HepG2 (cell line): ENCODE results near the gene B3GNT2. TPM values are rescaled to one million over a fixed set of nuclear protein-coding genes. Genes with fewer than 3 reads are reported as not detected.
A peak's percentile ranks its signal among the peaks of the same experiment; 100 is the strongest.

ENCODE experiments used
- HNRNPLL ChIP-seq: fragments of 200-400 bp; formaldehyde crosslinking; IDR thresholded peaks from 2 replicates; pipeline ENCODE4 v1.6.1; 2017; ENCODE audit warnings: mild to moderate bottlenecking, low read depth, low read length; ENCODE audit not compliant: poor library complexity, severe bottlenecking
- MNT ChIP-seq: fragments of 450-650 bp; IDR thresholded peaks from 2 replicates; pipeline ENCODE4 v1.6.1; 2016
- STAG1 ChIP-seq: sonication (generic); formaldehyde crosslinking; IDR thresholded peaks from 2 replicates; pipeline ENCODE4 v1.4.0; 2020; ENCODE audit warnings: missing genetic modification reagents
- ZNF18 ChIP-seq: sonication (generic); formaldehyde crosslinking; IDR thresholded peaks from 2 replicates; pipeline ENCODE4 v1.8.0; 2022; ENCODE audit warnings: mild to moderate bottlenecking, missing genetic modification reagents; ENCODE audit not compliant: insufficient replicate concordance
- ZNF24 ChIP-seq: fragments of 450-650 bp; IDR thresholded peaks from 2 replicates; pipeline ENCODE4 v1.6.1; 2017; ENCODE audit warnings: antibody characterized with exemption, mild to moderate bottlenecking
- ZNF329 ChIP-seq: sonication (generic); formaldehyde crosslinking; IDR thresholded peaks from 2 replicates; pipeline ENCODE4 v1.9.0; 2021; ENCODE audit warnings: low read depth, mild to moderate bottlenecking, missing genetic modification reagents
- ZNF816 ChIP-seq: sonication (generic); formaldehyde crosslinking; IDR thresholded peaks from 2 replicates; pipeline ENCODE4 v1.8.0; 2022; ENCODE audit warnings: missing genetic modification reagents, mild to moderate bottlenecking, borderline replicate concordance
- polyA plus RNA-seq, 8 experiments: library from polyadenylated mRNA; depleted of rRNA in 3 of 8; stranded (reverse) in 7 of 8; unstranded in 1 of 8; fragments of >200 nt; fragmentation: Illumina TruSeq in 4 of 8; extraction: Trizol in 4 of 8; gene quantifications; 2 replicates each; pipeline versions ENCODE4 v1.2.1 to v1.2.3, GENCODE V29; 2011 to 2016; ENCODE audit warnings: low read depth in 4 of 8, missing spikeins in 1 of 8, mixed read lengths in 1 of 8; ENCODE audit not compliant: insufficient read depth in 1 of 8
- total RNA-seq, 5 experiments: library from RNA; depleted of rRNA; stranded (reverse); fragments of >200 nt; fragmentation: Illumina TruSeq; extraction: Trizol; gene quantifications; 2 replicates each; pipeline ENCODE4 v1.2.3, GENCODE V29; 2016; ENCODE audit warnings: low read depth in 1 of 5
- TF ChIP-seq, protein P1 (sequence below): sonication (generic); formaldehyde crosslinking; IDR thresholded peaks from 2 replicates; pipeline ENCODE4 v1.5.0; 2020; ENCODE audit warnings: mild to moderate bottlenecking, missing genetic modification reagents, borderline replicate concordance
- TF ChIP-seq, protein P2 (sequence below), 2 experiments: IDR thresholded peaks; 2 replicates each; pipeline ENCODE4 v1.6.1; 2011 to 2012; ENCODE audit warnings: low read length in 2 of 2, borderline replicate concordance in 1 of 2, low read depth in 1 of 2, mild to moderate bottlenecking in 1 of 2, moderate library complexity in 1 of 2
- TF ChIP-seq, protein P3 (sequence below): IDR thresholded peaks from 2 replicates; pipeline ENCODE4 v1.6.1; 2016; ENCODE audit warnings: low read depth
- TF ChIP-seq, protein P4 (sequence below): sonication (generic); formaldehyde crosslinking; IDR thresholded peaks from 2 replicates; pipeline ENCODE4 v1.8.1; 2023; ENCODE audit warnings: mild to moderate bottlenecking, moderate library complexity, missing genetic modification reagents

The B3GNT2 gene
- total and polyA plus RNA-seq, 2 of the 13 experiments (the other 11 are each of a cell fraction or from before 2014, with no cell fraction given): 26.3 to 28.5 TPM

DNA sequence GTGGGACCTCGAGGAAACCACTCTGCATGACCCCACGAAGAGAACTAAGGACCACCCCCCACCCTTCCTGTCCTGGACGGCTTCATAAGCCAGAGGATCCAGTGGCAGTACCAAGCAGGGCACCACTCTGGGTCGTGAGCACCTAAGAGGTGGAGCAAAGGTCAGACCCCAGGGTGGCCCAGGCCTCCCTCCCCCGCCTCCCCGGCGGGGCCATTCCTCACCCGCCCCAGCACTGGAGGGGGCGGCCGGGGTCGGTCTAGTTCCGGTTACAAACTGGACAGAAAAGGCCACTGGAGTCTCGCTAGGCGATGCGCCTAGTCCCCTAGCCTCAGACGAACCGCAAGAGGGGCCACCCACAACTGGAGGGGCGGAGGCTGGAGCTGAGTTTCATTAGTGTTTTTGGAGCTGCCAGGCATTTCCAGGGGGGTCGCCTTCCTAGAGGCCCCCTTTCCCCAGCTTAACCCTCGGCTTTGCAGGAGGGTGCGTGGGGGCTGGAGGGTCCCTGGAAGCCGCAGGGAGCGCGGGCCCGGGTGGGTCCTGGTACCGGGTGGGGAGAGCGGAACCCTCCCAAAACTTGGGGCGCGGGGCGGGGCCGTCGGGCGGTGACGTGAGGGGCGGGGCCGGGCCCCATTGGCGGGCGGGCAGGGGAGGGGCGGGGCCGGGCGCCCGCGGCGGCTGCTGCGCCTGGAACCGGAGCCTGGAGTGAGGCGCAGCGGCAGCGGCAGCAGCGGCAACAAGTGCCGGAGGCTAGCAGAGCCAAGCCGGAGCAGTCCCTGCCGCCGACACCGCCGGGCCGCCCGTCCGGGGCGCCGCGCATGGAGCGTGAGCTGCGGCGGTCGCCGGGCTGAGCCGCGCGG, at the start of gene B3GNT2 (continued):
- TF ChIP-seq, protein P1, sequence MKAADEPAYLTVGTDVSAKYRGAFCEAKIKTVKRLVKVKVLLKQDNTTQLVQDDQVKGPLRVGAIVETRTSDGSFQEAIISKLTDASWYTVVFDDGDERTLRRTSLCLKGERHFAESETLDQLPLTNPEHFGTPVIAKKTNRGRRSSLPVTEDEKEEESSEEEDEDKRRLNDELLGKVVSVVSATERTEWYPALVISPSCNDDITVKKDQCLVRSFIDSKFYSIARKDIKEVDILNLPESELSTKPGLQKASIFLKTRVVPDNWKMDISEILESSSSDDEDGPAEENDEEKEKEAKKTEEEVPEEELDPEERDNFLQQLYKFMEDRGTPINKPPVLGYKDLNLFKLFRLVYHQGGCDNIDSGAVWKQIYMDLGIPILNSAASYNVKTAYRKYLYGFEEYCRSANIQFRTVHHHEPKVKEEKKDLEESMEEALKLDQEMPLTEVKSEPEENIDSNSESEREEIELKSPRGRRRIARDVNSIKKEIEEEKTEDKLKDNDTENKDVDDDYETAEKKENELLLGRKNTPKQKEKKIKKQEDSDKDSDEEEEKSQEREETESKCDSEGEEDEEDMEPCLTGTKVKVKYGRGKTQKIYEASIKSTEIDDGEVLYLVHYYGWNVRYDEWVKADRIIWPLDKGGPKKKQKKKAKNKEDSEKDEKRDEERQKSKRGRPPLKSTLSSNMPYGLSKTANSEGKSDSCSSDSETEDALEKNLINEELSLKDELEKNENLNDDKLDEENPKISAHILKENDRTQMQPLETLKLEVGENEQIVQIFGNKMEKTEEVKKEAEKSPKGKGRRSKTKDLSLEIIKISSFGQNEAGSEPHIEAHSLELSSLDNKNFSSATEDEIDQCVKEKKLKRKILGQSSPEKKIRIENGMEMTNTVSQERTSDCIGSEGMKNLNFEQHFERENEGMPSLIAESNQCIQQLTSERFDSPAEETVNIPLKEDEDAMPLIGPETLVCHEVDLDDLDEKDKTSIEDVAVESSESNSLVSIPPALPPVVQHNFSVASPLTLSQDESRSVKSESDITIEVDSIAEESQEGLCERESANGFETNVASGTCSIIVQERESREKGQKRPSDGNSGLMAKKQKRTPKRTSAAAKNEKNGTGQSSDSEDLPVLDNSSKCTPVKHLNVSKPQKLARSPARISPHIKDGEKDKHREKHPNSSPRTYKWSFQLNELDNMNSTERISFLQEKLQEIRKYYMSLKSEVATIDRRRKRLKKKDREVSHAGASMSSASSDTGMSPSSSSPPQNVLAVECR: peak; percentile 17
- TF ChIP-seq, protein P2, sequence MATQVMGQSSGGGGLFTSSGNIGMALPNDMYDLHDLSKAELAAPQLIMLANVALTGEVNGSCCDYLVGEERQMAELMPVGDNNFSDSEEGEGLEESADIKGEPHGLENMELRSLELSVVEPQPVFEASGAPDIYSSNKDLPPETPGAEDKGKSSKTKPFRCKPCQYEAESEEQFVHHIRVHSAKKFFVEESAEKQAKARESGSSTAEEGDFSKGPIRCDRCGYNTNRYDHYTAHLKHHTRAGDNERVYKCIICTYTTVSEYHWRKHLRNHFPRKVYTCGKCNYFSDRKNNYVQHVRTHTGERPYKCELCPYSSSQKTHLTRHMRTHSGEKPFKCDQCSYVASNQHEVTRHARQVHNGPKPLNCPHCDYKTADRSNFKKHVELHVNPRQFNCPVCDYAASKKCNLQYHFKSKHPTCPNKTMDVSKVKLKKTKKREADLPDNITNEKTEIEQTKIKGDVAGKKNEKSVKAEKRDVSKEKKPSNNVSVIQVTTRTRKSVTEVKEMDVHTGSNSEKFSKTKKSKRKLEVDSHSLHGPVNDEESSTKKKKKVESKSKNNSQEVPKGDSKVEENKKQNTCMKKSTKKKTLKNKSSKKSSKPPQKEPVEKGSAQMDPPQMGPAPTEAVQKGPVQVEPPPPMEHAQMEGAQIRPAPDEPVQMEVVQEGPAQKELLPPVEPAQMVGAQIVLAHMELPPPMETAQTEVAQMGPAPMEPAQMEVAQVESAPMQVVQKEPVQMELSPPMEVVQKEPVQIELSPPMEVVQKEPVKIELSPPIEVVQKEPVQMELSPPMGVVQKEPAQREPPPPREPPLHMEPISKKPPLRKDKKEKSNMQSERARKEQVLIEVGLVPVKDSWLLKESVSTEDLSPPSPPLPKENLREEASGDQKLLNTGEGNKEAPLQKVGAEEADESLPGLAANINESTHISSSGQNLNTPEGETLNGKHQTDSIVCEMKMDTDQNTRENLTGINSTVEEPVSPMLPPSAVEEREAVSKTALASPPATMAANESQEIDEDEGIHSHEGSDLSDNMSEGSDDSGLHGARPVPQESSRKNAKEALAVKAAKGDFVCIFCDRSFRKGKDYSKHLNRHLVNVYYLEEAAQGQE (IDR thresholded peaks at IDR 0.05; ENCODE audit: borderline replicate concordance in 1 of 2, low read depth in 1 of 2, low read length in 2 of 2): peak in 1 of 2 experiments; percentile 59; a peak in 1 of 4 replicates
- TF ChIP-seq ZNF18: peak; percentile 66
- peak; percentile 79 for TF ChIP-seq HNRNPLL
- peak; percentile 94 for TF ChIP-seq ZNF816 (CRISPR knock-in tag)
- TF ChIP-seq, protein P3, sequence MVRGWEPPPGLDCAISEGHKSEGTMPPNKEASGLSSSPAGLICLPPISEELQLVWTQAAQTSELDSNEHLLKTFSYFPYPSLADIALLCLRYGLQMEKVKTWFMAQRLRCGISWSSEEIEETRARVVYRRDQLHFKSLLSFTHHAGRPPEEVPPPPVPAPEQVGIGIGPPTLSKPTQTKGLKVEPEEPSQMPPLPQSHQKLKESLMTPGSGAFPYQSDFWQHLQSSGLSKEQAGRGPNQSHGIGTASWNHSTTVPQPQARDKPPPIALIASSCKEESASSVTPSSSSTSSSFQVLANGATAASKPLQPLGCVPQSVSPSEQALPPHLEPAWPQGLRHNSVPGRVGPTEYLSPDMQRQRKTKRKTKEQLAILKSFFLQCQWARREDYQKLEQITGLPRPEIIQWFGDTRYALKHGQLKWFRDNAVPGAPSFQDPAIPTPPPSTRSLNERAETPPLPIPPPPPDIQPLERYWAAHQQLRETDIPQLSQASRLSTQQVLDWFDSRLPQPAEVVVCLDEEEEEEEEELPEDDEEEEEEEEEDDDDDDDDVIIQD: no peak
- 0 out of 2 replicates have a peak, but pooled peaks have one; percentile 6 for TF ChIP-seq STAG1 (CRISPR knock-in tag)
- TF ChIP-seq ZNF329: peak; percentile 90
- TF ChIP-seq, protein P4, sequence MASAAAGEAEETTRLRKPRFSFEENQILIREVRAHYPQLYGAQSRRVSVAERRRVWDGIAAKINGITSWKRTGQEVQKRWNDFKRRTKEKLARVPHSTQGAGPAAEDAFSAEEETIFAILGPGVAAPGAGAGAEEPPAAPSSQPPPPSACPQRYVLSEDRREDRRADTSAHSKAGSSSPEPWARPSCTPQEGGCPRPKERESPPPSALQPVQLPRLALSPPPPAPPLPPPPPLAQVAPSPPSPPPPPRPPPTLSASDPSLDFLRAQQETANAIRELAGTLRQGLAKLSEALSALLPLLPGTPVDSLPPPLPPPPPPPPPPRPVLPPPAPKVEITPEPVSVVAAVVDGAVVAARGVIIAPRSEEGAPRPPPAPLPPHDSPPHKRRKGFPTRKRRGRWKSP: peak; percentile 7
- TF ChIP-seq ZNF24: no peak
- TF ChIP-seq MNT: no peak
